SK-N-SH (cell line): ENCODE data around the gene SLC7A5.
"Not testable (repeated sequence)": the region's sequence is repeated elsewhere in the genome, so short reads cannot be mapped to it uniquely, and the experiment has no call there.

ENCODE experiments used
- ELF1 ChIP-seq: IDR thresholded peaks from 2 replicates; pipeline ENCODE4 v1.4.0; 2012
- EZH2phosphoT487 ChIP-seq: fragments of 200-600 bp; sonication (generic); IDR thresholded peaks from 2 replicates; pipeline ENCODE4 v1.6.1; 2017; ENCODE audit warnings: low read depth, mixed run types, mild to moderate bottlenecking, antibody characterized with exemption, moderate library complexity, borderline replicate concordance
- GATA2 ChIP-seq: sonication (generic); formaldehyde crosslinking; IDR thresholded peaks from 2 replicates; pipeline ENCODE4 v1.5.0; 2020; ENCODE audit warnings: mild to moderate bottlenecking, missing genetic modification reagents
- MEF2A ChIP-seq: IDR thresholded peaks from 2 replicates; pipeline ENCODE4 v1.4.0; 2012; ENCODE audit warnings: low read depth, borderline replicate concordance
- MXI1 ChIP-seq: IDR thresholded peaks from 2 replicates; pipeline ENCODE4 v1.6.1; 2012; ENCODE audit warnings: mild to moderate bottlenecking, low read depth, low read length, improper control_type of control experiment
- POLR2AphosphoS5 ChIP-seq: IDR thresholded peaks from 2 replicates; pipeline ENCODE4 v1.6.1; 2012; ENCODE audit warnings: low read depth, low read length
- RCOR1 ChIP-seq: fragments of 150-350 bp; IDR thresholded peaks from 2 replicates; pipeline ENCODE4 v1.6.1; 2017; ENCODE audit warnings: antibody characterized with exemption, low read length
- TCF12 ChIP-seq: IDR thresholded peaks from 2 replicates; pipeline ENCODE4 v1.4.0; 2012
- TF ChIP-seq, protein P1 (sequence below): fragments of 200-600 bp; sonication (generic); IDR thresholded peaks from 2 replicates; pipeline ENCODE4 v1.6.1; 2017; ENCODE audit warnings: antibody characterized with exemption, mild to moderate bottlenecking, moderate library complexity
- TF ChIP-seq, protein P2 (sequence below): IDR thresholded peaks from 2 replicates; pipeline ENCODE4 v1.4.0; 2012; ENCODE audit warnings: low read depth

DNA sequence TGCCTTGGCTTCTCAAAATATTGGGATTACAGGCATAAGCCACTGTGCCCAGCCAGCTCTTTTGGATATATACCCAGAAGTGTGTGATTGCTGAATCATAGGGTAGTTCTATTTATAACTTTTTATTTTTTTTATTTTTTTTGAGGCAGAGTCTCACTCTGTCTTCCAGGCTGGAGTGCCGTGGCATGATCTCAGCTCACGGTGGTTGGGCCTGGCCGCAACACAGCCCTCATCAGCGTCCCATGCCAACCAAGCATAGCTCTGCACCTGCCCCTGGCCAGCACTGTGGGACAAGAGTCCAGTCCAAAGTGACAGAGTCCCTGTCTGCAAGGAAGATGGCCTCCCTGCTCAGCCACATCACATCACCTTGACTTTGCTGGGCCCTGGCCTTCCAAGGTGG is 24.7 kb upstream of the SLC7A5 start:
- TF ChIP-seq, protein P1, sequence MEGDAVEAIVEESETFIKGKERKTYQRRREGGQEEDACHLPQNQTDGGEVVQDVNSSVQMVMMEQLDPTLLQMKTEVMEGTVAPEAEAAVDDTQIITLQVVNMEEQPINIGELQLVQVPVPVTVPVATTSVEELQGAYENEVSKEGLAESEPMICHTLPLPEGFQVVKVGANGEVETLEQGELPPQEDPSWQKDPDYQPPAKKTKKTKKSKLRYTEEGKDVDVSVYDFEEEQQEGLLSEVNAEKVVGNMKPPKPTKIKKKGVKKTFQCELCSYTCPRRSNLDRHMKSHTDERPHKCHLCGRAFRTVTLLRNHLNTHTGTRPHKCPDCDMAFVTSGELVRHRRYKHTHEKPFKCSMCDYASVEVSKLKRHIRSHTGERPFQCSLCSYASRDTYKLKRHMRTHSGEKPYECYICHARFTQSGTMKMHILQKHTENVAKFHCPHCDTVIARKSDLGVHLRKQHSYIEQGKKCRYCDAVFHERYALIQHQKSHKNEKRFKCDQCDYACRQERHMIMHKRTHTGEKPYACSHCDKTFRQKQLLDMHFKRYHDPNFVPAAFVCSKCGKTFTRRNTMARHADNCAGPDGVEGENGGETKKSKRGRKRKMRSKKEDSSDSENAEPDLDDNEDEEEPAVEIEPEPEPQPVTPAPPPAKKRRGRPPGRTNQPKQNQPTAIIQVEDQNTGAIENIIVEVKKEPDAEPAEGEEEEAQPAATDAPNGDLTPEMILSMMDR: not testable (repeated sequence)
- not testable (repeated sequence) for TF ChIP-seq POLR2AphosphoS5, ELF1, EZH2phosphoT487, RCOR1, TCF12, MXI1, MEF2A, GATA2
- TF ChIP-seq, protein P2, sequence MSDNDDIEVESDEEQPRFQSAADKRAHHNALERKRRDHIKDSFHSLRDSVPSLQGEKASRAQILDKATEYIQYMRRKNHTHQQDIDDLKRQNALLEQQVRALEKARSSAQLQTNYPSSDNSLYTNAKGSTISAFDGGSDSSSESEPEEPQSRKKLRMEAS: not testable (repeated sequence)
